GM20000 (cell line): ENCODE measurements around the gene DLG2.

Experiments used
- DNase-seq: peaks from one replicate; pipeline ENCODE4 v3.0.0; 2012; ENCODE audit warnings: low spot score
- TF ChIP-seq, protein P1 (sequence below): IDR thresholded peaks from 2 replicates; pipeline ENCODE4 v1.5.1; 2012; ENCODE audit warnings: mild to moderate bottlenecking, control low read depth; ENCODE audit errors: extremely low read depth, missing control alignments

The DLG2 gene

DNA sequence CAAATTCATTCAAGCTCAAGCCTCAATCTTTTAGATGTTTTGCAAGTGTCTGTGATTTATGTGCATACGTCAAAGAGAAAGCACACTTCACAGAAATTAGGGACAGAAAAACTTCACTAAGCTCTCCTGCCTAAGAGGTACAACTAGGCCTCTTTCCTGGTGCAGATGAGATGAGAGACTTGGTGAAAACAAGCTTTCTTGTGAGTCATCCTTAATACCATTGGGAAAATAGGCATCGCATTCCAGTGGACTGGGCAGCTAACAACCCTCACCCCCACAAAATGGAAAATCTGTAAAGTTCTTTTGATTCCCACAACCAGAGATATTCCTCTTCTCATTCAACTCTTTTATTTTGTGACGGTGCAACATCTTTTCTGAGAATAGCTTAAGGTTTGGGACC, 1230.6 kb downstream of the DLG2 start:
- no peak for DNase-seq
- TF ChIP-seq, protein P1, sequence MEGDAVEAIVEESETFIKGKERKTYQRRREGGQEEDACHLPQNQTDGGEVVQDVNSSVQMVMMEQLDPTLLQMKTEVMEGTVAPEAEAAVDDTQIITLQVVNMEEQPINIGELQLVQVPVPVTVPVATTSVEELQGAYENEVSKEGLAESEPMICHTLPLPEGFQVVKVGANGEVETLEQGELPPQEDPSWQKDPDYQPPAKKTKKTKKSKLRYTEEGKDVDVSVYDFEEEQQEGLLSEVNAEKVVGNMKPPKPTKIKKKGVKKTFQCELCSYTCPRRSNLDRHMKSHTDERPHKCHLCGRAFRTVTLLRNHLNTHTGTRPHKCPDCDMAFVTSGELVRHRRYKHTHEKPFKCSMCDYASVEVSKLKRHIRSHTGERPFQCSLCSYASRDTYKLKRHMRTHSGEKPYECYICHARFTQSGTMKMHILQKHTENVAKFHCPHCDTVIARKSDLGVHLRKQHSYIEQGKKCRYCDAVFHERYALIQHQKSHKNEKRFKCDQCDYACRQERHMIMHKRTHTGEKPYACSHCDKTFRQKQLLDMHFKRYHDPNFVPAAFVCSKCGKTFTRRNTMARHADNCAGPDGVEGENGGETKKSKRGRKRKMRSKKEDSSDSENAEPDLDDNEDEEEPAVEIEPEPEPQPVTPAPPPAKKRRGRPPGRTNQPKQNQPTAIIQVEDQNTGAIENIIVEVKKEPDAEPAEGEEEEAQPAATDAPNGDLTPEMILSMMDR: no peak

DNA sequence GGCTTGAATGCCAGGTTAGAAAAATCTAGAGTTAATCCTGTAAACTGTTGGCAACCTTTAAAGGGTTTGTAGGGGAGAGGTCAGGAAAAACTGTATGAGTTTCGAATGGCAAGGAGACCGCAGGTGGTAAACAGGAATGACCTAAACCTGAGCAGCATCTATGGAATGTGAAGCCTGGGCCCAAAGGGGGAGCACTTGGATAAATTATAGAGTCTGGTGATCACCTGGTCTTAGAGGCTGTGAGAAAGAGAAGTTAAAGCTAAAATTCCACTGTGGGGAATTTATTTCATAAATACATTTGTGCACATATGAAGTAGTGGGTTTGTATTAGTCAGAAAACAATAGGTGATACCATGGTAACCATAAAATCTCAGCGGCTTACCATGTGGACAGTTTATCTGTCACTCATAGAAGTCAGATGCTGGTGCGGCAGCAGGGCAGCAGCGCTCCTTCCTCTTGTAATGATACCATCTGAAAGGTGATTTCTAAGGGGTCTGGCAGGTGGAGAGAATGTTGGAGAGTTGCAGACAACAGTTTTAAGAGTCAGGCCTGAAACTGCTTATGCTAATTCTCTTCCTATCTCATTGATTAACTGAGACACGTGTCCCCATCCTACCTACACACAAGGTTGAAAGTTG, 1236.6 kb downstream of the DLG2 start:
- DNase-seq: no peak
- TF ChIP-seq, protein P1: no peak

DNA sequence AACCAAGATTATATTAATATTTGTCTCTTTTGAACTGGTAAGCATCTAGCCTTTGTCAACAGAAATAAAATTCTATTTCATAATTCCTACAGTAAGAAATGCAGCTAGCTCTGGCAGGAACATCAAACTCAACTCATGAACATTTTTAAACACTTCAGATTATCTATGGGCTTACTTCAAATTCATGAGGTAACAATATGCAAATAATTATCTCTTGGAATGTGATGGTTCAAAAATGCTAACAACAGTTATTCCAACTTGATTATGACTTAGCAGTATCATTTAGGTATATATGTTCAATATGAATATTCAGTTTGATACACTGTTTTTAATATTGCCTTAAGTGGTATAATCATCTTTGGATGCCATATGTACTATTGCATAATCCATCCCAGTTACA, 1237.4 kb downstream of the DLG2 start:
- TF ChIP-seq, protein P1: no peak
- DNase-seq: no peak

DNA sequence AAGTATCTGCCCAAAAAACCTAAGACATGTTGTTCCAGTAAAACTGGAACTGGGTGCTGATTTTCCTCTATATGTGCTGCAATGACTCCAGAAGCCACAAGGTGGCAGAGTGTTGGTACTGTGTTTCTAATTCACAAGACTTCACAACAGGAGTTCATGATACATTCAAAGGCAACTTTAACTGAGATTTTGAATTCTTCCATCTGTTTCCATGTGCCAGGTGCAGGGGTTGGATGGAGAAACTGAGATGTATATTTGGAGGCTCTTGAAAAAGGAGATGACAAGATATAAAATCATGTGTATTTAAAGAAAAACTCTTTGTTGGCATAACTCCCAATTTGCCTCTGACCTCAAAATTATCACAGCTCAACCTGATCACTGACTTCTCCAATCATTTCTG, 1242.4 kb downstream of the DLG2 start:
- peak; percentile 23 for DNase-seq
- TF ChIP-seq, protein P1: peak; percentile 68

DNA sequence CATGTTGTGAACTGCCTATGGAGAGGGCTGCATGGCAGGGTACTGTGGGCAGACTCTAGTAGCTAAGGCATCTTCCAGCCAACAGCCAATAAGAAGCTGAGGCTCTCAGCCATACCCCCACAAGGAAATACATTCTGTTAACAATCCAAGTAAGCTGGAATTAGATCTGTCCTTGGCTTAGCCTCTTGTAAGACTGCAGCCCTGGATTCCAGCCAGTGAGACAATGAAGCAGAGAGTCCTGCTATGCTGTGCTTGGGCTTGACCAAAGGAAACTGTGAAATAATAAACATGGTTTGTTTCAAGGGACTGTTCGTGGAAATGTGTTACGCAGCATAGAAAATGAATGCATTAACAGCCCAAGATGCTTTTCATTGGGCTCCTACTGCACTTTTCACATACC, 1243.6 kb downstream of the DLG2 start:
- DNase-seq: no peak
- TF ChIP-seq, protein P1: no peak

DNA sequence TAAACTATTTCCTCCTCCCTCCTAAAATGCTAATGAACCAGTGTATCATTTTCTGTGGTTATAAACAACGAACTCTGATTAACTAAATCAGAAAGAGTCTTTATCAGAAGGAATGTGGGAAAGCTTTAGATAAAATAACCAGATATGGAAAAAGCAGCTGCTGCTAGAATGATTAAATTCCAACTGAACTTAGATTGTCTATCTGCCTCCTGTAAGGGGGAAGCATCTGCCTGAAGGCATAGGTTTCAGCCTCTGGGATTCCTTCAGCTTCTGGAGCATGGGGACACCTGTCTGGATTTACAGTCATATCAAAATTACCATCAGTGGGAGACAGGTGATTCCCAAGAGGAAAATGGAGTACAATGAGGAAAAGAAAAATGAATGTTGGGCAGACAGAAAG, 1245.5 kb downstream of the DLG2 start:
- TF ChIP-seq, protein P1: no peak
- DNase-seq: no peak

DNA sequence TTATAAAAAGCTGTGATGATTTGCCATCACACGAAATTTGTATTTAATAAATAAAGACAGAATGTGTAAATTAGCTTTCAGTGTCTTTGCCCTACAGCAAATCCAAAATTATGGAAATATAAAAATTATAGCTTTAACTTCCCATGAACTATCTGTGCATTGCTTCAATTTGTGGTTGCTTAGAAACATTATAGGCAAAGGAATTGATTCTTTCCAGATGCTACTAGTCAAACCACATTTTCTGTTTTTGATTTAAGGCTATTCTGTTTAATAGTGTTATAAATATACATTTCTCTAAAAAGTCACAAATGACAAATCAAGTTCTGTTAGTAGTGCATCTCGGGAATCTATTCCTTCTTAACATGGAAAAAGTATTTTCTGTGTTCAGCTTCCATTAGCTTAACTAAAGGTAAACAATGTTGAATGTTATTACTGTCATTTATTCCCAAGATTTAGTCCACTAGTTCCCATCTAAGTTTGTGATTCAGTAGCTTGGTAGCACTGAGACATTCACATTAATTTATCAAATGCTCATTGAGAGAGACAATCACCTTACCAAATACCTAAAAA, 1254.7 kb downstream of the DLG2 start:
- no peak for DNase-seq
- TF ChIP-seq, protein P1: no peak
